NB4 (cell line): Measurements from ENCODE around the gene NPAS3.

ENCODE experiments used
- DNase-seq: peaks from one replicate; pipeline ENCODE4 v3.0.0; 2010; ENCODE audit warnings: low read depth
- H3K4me3 ChIP-seq: one replicate; pipeline ENCODE4 v1.5.1; 2011; ENCODE audit warnings: mild to moderate bottlenecking, low read depth, low read length, moderate library complexity
- CTCF ChIP-seq: IDR thresholded peaks from one replicate; pipeline ENCODE4 v1.5.1; 2012; ENCODE audit warnings: low read depth, low read length
- MAX ChIP-seq: IDR thresholded peaks from 2 replicates; pipeline ENCODE4 v1.6.1; 2011; ENCODE audit warnings: low read depth, low read length
- MYC ChIP-seq: IDR thresholded peaks from 2 replicates; pipeline ENCODE4 v1.6.1; 2011; ENCODE audit warnings: low read depth, low read length
- POLR2A ChIP-seq: IDR thresholded peaks from 2 replicates; pipeline ENCODE4 v1.6.1; 2011; ENCODE audit warnings: mild to moderate bottlenecking; ENCODE audit not compliant: insufficient read length; ENCODE audit errors: extremely low read depth

The NPAS3 gene

GRCh38 chr14:33240466-33240865 lies 301.8 kb downstream of the NPAS3 start:
- TF ChIP-seq MAX, result no peak
- TF ChIP-seq CTCF, result no peak
- no peak for TF ChIP-seq MYC
- TF ChIP-seq POLR2A, result no peak
- H3K4me3 ChIP-seq, result no peak overlapping the region
- DNase-seq, result no peak

- TF ChIP-seq MYC, result no peak
- no peak for TF ChIP-seq MAX
- no peak for TF ChIP-seq POLR2A
- TF ChIP-seq CTCF, result no peak
- no peak for DNase-seq
- H3K4me3 ChIP-seq, result no peak overlapping the region
Measured at GRCh38 chr14:33241331-33241730, 302.7 kb downstream of the NPAS3 start.

GRCh38 chr14:33249233-33249820 lies 310.6 kb downstream of the NPAS3 start:
- H3K4me3 ChIP-seq, result no peak overlapping the region
- TF ChIP-seq POLR2A (no peak), MAX (no peak), MYC (no peak), CTCF (no peak)
- no peak for DNase-seq

GRCh38 chr14:33250963-33251362 lies 312.3 kb downstream of the NPAS3 start:
- no peak for DNase-seq
- TF ChIP-seq CTCF, result no peak
- TF ChIP-seq POLR2A, result no peak
- no peak for TF ChIP-seq MYC
- no peak for TF ChIP-seq MAX
- H3K4me3 ChIP-seq, result no peak overlapping the region

GRCh38 chr14:33254342-33254741 lies 315.7 kb downstream of the NPAS3 start:
- TF ChIP-seq MAX (no peak), MYC (no peak), POLR2A (no peak), CTCF (no peak)
- no peak for DNase-seq
- H3K4me3 ChIP-seq, result no peak overlapping the region
